Measurements from ENCODE around the gene ADGRV1.

The ADGRV1 gene, protein sequence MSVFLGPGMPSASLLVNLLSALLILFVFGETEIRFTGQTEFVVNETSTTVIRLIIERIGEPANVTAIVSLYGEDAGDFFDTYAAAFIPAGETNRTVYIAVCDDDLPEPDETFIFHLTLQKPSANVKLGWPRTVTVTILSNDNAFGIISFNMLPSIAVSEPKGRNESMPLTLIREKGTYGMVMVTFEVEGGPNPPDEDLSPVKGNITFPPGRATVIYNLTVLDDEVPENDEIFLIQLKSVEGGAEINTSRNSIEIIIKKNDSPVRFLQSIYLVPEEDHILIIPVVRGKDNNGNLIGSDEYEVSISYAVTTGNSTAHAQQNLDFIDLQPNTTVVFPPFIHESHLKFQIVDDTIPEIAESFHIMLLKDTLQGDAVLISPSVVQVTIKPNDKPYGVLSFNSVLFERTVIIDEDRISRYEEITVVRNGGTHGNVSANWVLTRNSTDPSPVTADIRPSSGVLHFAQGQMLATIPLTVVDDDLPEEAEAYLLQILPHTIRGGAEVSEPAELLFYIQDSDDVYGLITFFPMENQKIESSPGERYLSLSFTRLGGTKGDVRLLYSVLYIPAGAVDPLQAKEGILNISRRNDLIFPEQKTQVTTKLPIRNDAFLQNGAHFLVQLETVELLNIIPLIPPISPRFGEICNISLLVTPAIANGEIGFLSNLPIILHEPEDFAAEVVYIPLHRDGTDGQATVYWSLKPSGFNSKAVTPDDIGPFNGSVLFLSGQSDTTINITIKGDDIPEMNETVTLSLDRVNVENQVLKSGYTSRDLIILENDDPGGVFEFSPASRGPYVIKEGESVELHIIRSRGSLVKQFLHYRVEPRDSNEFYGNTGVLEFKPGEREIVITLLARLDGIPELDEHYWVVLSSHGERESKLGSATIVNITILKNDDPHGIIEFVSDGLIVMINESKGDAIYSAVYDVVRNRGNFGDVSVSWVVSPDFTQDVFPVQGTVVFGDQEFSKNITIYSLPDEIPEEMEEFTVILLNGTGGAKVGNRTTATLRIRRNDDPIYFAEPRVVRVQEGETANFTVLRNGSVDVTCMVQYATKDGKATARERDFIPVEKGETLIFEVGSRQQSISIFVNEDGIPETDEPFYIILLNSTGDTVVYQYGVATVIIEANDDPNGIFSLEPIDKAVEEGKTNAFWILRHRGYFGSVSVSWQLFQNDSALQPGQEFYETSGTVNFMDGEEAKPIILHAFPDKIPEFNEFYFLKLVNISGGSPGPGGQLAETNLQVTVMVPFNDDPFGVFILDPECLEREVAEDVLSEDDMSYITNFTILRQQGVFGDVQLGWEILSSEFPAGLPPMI (N-terminal part only)

GRCh38 chr5:90558344-90559192, at the start of gene ADGRV1:
Gene ADGRV1, plus strand, starts transcription at chr5:90558797. Its CDS starts 99 bp downstream, at chr5:90558896.
- DNase-seq (ENCODE audit: low read depth in 2 of 2), result peak in 1 of 2 donors; percentile 0

- no peak for DNase-seq (ENCODE audit: low read depth in 2 of 2)
Measured at GRCh38 chr5:90510438-90510837, 48.2 kb upstream of the ADGRV1 start.

- no peak for DNase-seq (ENCODE audit: low read depth in 2 of 2)
Measured at GRCh38 chr5:90514520-90514919, 44.1 kb upstream of the ADGRV1 start.

DNA sequence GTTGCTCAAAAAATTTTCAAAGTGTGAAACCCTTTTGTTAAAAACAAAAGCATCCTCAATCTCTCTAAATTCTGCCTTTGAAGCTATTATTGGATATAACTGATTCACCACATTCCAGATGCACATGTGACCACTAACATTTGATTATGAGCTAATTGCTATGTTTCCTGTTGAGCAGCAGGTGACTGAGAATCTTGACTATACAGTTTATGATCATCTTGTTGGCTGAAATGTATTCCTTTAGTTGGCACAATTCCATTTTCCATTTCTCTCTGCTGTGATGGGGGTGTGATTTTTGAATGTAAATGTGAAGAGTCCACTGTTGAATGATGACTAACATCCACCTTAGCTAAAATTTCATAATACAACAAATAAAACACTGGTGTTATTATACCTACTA, 39.9 kb upstream of the ADGRV1 start:
- no peak for DNase-seq (ENCODE audit: low read depth in 2 of 2)

GRCh38 chr5:90519081-90519480, 39.5 kb upstream of the ADGRV1 start:
- DNase-seq (ENCODE audit: low read depth in 2 of 2), result no peak

GRCh38 chr5:90528601-90529193, 29.9 kb upstream of the ADGRV1 start:
- peak; percentile 1 to 6 for DNase-seq (ENCODE audit: low read depth in 2 of 2)

DNA sequence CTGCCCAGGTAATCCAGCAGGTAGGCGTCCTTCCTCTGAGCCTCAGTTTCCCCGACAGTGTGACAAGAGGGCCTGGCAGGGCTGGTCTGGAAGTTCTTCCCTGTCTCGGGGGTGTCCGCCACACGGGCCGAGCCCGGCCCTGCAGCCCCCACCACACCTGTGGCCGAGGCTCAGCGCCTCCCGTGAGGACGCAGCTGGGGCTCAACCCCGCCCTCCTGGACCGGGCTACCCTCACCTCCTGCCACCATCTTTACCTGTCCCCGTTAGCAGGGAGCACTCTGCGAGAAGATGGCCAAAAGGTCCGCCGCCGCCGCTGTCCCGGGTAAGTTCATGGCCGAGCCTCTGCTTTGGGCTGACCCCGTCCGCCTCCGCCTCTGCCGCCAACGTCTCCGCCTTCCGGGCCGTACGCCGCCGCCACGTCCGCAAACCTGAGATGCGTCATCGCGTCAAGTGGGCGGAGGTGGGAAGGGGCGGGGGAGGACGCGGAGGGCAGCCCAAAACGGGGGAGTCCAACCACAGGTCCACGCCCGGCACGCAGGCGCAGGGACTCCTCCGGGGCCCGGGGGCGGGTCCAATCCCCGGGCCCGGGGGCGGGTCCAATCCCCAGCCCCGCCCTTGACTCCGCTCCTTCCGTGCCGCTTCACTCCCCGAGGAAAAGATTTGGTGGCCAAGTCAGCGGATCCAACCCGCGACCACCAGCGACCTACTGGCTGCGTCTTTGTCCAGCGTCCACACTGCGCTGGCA, 29.2 kb upstream of the ADGRV1 start, which contains the start of gene LYSMD3:
LYSMD3 (minus strand) TSS at position 391 of the 745 bp plus-strand sequence. CDS start 4,295 bp downstream, outside the sequence.
- peak; percentile 87 to 92 for DNase-seq (ENCODE audit: low read depth in 2 of 2)

DNA sequence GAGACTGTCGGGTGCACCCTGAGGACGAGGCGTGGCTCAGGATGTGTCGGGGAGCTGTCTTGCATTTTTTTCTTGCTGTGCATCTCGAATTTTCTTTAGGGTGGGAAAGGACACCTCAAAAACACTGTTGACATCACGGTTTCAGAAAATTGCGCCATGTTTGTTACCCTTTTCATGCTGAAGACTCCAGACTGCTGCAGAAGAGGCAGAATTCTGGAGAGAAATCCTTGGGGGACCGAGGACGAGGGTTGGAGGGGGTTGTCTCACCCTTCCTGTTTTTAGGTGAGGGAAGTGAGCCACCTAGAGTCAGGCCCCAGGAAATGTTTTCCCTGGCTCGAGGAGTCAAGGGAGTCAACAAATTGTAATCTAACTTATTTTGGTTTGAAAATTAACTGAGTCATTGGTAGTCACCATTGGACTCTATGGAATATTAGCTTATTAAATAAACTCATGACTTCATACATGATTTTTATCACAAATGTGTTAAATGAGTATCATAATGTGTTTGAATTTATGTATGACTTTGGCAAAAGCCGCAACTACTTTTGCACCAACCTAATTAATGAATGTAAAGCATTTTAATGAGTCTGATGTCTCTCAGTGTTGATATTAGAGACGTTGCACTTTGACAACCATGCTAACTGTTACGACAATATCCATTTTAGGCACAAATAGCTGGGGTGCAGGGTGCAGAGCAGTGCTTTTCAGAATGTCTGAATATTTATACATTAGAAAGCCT, 28.5 kb upstream of the ADGRV1 start:
- peak; percentile 26 to 45 for DNase-seq (ENCODE audit: low read depth in 2 of 2)

- no peak for DNase-seq (ENCODE audit: low read depth in 2 of 2)
Measured at GRCh38 chr5:90530736-90531487, 27.7 kb upstream of the ADGRV1 start.

GRCh38 chr5:90533794-90534193, 24.8 kb upstream of the ADGRV1 start:
- DNase-seq (ENCODE audit: low read depth in 2 of 2), result no peak

DNA sequence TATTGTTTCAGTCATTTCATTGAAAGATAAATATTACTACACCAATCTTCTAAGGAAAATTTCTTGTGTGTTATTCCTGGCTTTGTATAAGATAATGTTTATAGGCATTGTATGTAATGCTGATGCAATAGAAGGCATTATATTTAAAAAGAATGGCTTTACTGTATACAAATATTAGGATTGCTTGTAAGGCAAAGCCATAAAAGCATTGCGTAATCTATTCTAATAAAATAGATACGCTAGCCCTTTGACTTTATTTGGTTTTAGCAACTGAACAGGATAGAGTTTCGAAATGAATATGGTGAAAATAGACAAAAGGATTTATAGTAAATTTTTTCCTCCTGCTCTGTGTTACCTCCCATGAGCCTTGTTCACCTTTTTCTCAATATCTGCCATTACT, 23.7 kb upstream of the ADGRV1 start:
- DNase-seq (ENCODE audit: low read depth in 2 of 2), result no peak

DNA sequence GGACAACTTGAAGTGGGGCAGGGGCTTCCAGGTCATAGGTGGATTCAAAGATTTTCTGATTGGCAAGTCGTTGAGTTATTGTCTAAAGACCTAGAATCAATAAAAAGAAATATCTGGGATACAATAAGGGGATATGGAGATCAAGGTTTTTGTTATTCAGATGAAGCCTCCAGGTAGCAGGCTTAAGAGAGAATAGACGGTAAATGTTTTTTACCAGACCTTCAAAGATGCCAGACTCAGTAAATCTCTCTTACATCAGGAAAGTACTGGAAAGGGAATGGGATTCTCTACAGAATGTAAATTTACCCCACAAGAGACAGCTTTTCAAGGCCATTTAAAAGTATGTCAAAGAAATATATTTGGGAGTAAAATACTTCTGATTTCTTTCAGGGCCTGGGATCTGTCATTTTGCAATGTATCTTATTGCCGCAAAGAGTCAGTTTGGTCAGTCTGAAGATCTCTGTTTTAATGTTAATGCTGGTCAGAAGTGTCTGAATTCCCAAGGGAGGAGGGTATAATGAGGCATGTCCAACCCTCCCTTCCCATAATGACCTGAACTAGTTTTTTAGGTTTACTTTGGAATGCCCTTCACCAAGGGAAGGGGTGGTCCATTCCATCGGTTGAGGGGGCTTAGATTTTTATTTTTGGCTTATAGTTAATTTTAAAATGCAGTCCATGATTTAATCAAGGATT, 15.6 kb upstream of the ADGRV1 start:
- DNase-seq (ENCODE audit: low read depth in 2 of 2), result no peak

- DNase-seq (ENCODE audit: low read depth in 2 of 2), result no peak
Measured at GRCh38 chr5:90545511-90545910, 13.1 kb upstream of the ADGRV1 start.

DNA sequence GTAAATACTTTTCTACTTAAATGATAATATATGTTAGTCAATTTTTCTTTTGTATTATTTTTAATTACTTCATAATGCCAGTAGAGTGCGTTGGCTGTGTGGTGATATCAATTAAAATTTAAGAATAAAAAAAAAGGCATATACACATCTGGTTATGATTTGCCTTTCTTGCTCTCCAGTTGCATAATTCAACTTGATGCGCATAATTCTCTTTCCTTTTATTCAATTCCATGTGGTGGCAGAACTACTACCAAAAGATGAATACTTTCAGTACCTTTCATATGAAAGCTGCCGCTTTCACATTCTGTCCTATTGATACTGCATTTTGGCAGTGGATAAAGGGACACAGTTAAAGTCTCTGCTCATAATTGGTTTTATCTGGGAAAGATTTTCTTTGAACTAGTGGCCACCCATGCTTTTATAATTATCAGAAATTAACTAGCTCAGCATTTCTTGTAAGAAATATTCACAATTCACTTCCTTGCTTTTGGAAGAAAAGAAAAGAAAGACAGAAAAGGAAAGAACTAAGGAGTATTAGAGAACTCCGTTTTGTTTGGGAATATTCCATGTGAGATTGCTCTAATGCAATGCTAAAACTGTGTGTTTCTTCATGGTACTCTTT, 12.3 kb upstream of the ADGRV1 start:
- no peak for DNase-seq (ENCODE audit: low read depth in 2 of 2)

- DNase-seq (ENCODE audit: low read depth in 2 of 2), result no peak
Measured at GRCh38 chr5:90547072-90547536, 11.5 kb upstream of the ADGRV1 start.

DNA sequence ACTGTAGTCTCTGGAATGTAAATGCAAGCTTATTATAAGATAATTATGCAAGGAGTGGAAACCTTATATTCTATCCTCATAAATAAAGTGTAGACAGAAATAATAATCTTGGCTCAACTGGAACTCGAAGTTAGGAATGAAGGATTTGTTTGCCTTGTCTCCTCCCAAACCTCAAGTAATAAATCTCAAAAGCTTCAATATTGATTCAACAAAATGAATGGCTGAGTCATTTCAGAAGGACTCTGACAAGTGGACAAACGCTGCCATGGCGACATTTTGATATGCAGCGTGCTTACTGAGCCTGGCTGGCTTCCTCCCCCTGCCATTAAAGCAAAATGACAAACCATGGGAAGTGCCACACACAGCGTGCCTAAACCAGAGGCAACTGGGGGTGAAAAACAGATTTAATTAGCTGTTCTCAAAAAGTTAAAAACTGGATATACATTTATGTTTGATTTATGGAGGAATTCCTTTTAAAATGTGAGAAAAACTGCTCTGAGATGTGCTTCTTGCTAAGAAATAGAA, 10.5 kb upstream of the ADGRV1 start:
- DNase-seq (ENCODE audit: low read depth in 2 of 2), result no peak

DNA sequence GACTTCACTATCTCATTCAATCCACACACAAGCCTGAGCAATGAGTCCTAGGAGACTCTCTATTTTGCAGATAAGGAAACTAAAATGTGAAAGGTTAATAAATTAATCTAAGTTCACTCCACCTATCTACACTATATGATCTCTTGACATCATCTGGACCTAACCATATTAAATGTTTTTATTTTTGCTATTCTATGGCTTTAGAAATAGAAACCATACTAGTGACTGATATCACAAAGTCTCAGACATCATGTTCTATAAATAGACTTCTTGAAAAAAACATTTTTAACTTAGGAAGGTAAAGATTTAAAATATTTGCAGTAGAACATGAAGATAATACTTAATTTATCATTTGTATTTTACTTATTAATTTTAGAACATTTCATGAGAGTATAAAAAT, 9.4 kb upstream of the ADGRV1 start:
- DNase-seq (ENCODE audit: low read depth in 2 of 2), result no peak
